ENCODE results near the gene UBAC1.

Gene UBAC1

GRCh38 chr9:135919318-135919890 is 41.8 kb downstream of the UBAC1 start:
- TF ChIP-seq POLR2AphosphoS5 (IDR thresholded peaks at IDR 0.05; ENCODE audit: low read depth, low read length), result no peak
- TF ChIP-seq TAF1 (IDR thresholded peaks at IDR 0.05; ENCODE audit: borderline replicate concordance, insufficient read depth, low read length), result no peak
- no peak for TF ChIP-seq REST (IDR thresholded peaks at IDR 0.05; ENCODE audit: insufficient read depth in 1 of 2, low read depth in 2 of 2, low read length in 2 of 2)
- no peak for TF ChIP-seq FOXP2 (optimal IDR thresholded peaks at IDR 0.05; ENCODE audit: borderline replicate concordance, extremely low read depth, extremely low read length, insufficient read depth)
- no peak for TF ChIP-seq SIN3A (IDR thresholded peaks at IDR 0.05; ENCODE audit: borderline replicate concordance, insufficient read depth, low read length)

GRCh38 chr9:135914921-135915320 is 46.3 kb downstream of the UBAC1 start:
- no peak for TF ChIP-seq TAF1 (IDR thresholded peaks at IDR 0.05; ENCODE audit: borderline replicate concordance, insufficient read depth, low read length)
- no peak for TF ChIP-seq FOXP2 (optimal IDR thresholded peaks at IDR 0.05; ENCODE audit: borderline replicate concordance, extremely low read depth, extremely low read length, insufficient read depth)
- TF ChIP-seq POLR2AphosphoS5 (IDR thresholded peaks at IDR 0.05; ENCODE audit: low read depth, low read length), result no peak
- no peak for TF ChIP-seq SIN3A (IDR thresholded peaks at IDR 0.05; ENCODE audit: borderline replicate concordance, insufficient read depth, low read length)
- no peak for TF ChIP-seq REST (IDR thresholded peaks at IDR 0.05; ENCODE audit: insufficient read depth in 1 of 2, low read depth in 2 of 2, low read length in 2 of 2)

- no peak for TF ChIP-seq SIN3A (IDR thresholded peaks at IDR 0.05; ENCODE audit: borderline replicate concordance, insufficient read depth, low read length)
- no peak for TF ChIP-seq REST (IDR thresholded peaks at IDR 0.05; ENCODE audit: insufficient read depth in 1 of 2, low read depth in 2 of 2, low read length in 2 of 2)
- no peak for TF ChIP-seq TAF1 (IDR thresholded peaks at IDR 0.05; ENCODE audit: borderline replicate concordance, insufficient read depth, low read length)
- TF ChIP-seq POLR2AphosphoS5 (IDR thresholded peaks at IDR 0.05; ENCODE audit: low read depth, low read length), result no peak
- TF ChIP-seq FOXP2 (optimal IDR thresholded peaks at IDR 0.05; ENCODE audit: borderline replicate concordance, extremely low read depth, extremely low read length, insufficient read depth), result no peak
Observed at GRCh38 chr9:135910757-135911156, 50.4 kb downstream of the UBAC1 start.

GRCh38 chr9:135910216-135910615 is 51.0 kb downstream of the UBAC1 start:
- TF ChIP-seq SIN3A (IDR thresholded peaks at IDR 0.05; ENCODE audit: borderline replicate concordance, insufficient read depth, low read length) (no peak), POLR2AphosphoS5 (IDR thresholded peaks at IDR 0.05; ENCODE audit: low read depth, low read length) (no peak), FOXP2 (optimal IDR thresholded peaks at IDR 0.05; ENCODE audit: borderline replicate concordance, extremely low read depth, extremely low read length, insufficient read depth) (no peak)

GRCh38 chr9:135909371-135909770 is 51.8 kb downstream of the UBAC1 start:
- TF ChIP-seq REST (IDR thresholded peaks at IDR 0.05; ENCODE audit: insufficient read depth in 1 of 2, low read depth in 2 of 2, low read length in 2 of 2) (no peak), SIN3A (IDR thresholded peaks at IDR 0.05; ENCODE audit: borderline replicate concordance, insufficient read depth, low read length) (no peak), POLR2AphosphoS5 (IDR thresholded peaks at IDR 0.05; ENCODE audit: low read depth, low read length) (no peak)

All from PFSK-1 (cell line).